Activated CD8-positive, alpha-beta memory T cell treated with anti-CD3 and anti-CD28 coated beads for 1 hour (primary cell): ENCODE measurements around the gene BCORL1.
A peak's percentile ranks its signal among the peaks of the same experiment; 100 is the strongest.

Experiments
- DNase-seq, 2 donors: peaks; one replicate each; pipeline ENCODE4 v3.0.0-alpha.2; 2020; ENCODE audit warnings: low read depth in 1 of 2; ENCODE audit errors: extremely low read depth in 1 of 2

BCORL1 gene

DNA sequence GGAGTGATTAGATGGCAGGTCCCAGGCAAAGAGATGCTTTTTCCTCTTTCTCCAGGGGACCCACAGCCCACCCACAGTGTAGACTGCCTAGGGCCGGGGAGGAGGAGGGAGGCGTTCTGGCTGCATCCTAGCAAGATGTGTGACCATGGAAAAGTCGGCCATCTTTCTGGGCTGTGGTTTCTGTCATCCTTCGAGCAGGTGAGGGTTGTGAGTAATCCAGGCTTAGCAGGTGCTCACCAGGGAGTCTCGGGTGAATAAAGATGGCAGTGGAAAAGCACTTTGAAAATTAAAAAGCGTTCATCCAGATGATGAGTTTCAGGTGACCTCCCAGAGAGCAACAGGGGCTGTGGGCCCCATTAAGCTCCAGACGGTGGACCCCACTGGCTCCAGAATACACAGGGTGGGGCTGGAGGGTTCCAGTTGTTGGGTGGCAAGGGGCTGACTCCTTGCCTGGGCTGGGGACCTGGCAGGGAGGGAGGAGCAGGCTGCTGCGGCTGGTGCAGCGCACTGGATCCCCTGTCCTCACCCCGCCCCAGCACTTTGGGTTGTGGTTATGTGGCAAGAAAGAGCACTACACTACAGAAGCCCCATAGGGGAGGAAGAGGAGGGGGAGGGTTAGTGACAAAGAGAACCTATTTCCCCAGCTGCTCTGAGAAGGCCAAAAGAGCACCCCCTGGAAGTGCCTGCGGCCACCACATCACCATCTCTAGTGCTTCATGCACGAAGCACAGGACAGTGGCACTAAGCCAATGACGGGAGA lies 104.2 kb downstream of the BCORL1 start:
- DNase-seq: peak in 1 of 2 donors; percentile 37

DNA sequence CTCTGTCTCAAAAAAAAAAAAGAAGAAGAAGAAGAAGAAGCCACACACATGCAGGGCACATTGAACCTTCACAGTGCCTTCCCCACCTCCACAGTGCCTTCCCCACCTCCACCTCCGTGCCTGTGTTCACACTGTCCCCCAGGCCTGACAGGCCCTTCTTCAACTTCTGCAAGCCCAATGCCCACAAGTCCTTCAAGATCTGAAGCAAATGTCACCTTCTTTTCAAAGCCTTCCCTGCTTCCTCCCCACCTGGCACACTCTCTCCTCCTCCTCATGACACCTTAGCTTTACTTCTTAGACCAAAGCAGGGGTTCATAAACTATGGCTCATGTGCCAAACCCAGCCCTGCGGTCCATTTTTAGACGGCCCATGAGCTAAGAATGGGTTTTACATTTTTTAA lies 107.9 kb downstream of the BCORL1 start:
- DNase-seq: no peak

DNA sequence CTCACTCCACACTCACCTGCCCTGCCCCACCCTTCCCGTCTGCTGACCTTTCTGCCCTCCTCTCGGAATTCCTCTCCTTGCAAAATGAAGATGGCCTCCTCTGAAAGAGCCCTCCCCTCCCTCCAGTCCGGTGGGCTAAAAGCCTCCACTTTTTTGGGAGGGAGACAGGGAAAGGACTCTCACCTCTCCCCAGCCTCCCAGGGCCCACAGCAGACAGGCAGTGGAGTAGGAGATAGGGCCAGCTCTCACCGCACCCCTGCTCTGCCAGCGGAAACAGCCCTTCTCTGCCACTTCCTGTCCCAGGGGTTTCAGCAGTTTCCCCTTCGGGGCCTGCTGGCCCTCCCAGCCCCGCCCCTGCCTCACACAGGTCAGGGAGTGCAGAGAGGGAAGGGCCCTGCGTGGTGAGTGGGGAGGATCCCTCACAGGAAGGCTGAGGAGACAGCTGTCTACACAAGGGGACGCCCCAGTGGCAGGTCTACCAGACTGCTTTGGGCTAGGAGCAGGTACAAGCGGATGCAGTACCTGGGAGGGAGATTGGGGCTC lies 109.6 kb downstream of the BCORL1 start:
- DNase-seq: peak; percentile 62 to 67

DNA sequence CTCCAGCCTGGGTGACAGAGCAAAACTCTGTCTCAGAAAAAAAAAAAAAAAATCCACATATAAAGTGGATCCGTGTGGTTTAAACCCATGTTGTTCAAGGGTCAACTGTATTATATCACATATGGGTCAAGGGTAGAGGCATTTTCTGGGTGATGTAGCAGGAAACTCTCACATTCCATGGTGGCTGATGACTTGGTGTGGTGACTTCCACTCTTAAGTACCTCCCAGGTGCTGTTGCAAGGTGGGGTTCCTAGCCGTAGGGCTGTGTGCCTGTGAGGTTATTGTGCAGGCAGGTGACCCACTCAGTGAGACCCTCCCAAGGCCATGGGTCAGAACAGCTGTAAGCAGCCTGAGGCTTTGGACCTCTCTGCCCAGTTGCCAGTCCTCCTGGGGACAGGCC lies 110.8 kb downstream of the BCORL1 start:
- no peak for DNase-seq

DNA sequence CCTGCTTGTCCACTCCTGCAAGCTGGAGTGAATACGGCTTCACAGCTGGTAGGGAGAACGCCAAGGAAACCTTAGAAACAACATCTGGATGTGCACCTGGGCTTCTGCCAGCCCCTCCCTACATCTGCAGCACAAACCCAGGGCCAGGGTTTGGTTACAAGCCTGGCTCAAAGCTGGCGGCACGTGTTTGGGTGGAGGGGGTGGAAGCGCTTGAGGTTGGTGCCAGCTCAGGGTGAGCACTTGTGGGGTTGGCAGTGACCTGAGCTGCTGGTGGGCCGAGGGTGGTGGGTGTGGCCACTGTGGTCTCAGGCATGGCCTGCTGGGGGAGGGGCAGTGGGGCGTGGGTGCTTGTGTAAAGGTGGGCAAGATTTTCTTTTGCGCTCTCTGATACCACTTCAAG lies 112.3 kb downstream of the BCORL1 start:
- DNase-seq: no peak

DNA sequence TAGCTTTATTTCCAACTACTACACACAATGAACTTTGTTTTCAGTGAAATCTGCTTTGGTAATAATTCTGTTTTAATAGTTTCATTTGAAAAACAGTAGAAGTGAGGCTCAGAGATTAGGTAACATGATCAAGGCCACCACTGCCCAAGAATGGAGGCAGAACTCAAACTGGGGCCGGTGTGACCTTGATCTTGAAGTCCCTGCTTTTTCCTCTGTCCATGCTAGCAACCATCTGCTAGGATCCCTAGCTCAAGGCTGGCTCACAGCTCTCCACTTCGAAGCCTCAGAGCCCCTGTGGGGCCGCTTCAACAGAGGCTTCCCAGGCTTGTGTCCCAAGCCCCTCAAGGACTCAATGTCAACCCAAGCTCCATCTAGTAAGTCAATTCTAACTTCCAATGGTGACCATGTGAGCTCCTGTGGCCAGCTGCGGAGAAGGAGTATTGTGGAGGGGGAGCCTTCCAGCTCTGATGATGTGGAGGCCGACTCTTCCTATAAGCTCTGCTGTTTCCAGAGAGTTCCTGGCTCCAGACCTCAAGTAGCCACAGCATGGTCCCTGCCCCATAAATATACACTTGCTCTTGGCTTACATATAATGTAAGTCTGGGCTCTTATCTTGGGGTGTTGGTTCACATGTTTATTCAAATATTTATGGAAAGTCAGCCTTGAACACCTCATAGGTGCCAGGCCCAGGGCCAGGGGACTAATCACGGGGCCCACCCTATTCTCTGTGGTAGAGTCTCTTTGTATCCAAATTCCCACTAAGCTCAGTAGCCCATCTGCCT lies 113.0 kb downstream of the BCORL1 start:
- no peak for DNase-seq

DNA sequence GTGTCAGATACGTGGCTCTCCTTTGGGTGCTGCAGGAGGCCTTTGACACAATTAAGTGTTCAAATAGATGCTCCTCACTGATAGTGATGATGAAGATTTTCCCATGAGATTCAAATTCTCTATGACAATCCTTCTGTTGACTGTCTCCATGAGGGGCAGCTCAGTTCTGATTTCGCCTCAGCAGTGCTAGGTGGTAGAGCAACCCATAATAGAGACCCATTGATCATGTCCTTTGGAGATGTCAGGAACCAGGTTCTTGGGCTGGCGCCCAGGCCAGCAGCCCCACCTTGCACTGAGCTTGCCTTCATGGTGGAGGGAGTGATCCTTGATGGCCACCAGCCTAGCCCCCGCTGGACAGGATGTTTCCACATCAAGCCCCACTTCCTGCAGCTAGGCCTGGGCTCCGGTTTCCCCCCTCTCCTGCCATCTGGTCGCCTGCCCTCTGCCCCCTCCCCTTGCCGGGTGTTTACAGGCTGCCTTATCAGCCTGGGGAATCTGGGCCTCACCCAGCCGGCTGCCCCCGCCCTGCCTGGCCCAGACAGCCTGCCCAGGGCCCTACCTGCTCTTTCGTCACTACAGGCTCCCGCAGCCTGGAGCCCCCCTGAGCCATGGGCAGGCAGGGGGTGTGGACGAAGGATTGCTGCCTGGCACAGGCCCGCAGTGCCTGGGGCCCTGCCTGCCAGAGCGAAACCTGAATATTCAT lies 115.2 kb downstream of the BCORL1 start:
- no peak for DNase-seq

DNA sequence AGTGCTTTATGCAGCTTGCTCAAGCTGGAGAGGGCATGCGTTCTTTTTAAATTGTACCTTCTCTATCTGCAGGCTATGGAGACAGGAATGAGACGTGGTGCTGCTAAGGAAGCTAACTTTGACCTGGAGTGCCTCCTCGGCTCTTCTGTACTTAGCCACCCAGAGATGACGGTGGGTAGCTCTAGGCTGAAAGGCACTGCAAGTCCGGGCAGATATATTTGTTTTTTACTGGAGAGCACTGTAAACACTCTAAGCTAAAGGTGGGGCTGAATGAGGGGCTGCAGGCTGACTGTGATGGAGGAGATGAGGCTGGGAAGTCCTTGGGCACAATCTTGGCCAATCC lies 115.7 kb downstream of the BCORL1 start:
- DNase-seq: no peak

DNA sequence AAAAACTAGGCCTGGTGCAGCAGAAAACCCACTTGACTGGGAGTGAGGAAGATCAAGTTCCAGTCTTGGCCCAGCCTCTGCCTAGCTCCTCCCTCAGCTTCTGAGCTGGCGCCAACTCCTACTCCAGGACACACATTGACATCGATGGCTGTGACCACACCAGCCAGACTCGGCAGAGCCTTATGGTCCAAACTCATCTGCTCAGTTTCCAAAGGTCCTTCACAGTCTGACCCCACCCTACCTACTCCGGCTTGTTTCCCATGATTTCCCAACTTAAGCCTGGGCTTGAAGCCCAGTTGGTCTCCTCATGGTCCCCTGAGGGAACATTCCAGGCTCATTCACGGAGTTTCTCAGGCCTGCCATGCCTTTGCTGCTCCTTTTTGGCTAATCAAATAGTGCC lies 117.7 kb downstream of the BCORL1 start:
- no peak for DNase-seq

DNA sequence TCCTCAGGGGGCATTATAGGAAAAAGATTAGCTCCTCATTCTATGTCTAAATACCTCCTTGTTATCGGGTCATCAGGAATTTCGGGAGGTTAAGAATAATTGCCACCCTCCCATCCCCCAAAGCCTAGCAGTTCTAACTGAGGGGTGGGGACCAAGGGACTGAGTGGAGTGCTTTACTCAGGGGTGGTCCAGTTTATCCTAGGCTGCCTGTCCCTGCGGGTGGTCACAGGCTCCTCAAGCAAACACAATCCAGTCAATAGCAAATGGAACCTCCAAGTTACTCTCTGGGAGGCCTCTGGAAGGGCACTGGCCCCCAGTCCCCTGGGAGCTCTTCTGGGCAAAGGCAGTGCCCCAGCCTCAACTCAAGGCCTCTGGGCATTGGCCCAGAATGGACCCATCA lies 121.2 kb downstream of the BCORL1 start:
- DNase-seq: no peak

DNA sequence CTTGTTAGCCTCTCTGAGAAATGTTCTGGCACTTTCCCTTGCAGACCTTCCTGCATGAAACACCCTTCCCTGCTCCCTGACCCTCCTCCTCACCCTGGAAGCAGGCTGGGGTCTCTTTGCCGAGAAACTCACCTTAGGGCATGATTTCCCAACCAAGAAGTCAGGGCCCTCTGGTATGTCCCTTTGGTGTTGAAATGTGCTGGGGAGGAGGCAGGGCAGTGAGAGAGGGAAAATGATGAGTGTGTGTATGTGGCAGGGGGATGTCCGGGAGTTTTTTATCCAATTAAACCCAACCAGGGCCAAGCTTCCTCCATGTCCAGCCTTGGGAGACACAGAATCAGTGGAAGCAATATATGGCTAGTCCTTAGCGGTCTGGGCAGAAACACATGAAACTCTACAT lies 122.8 kb downstream of the BCORL1 start:
- no peak for DNase-seq

DNA sequence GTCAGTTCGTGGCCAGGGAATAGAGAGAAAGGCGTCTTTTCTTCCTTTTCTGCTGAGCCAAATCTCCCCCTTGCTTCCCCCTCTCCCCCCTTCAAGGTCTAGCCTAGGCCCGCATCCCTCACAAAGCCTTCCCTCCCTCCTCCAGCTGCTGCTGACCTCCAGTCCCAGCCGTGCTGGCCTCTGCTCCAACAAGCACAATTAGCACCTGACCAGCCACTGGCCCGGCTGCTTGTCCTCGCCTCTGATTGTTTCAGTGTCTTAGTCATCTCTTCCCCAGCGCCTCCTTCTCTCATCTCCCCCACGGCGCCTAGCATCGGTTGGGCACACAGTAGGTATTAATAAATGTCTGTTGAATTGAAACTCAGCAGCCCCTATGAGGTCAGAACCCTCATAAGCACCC lies 123.6 kb downstream of the BCORL1 start:
- DNase-seq: no peak
